Lower lobe of right lung (tissue), 2 donors: ENCODE data around the gene VPS52. TPM values are rescaled to one million over a fixed set of nuclear protein-coding genes. Genes with fewer than 3 reads are reported as not detected.

Experiments
- ATAC-seq, 2 donors: fragments of 200-7000 bp; cut with Tn5 transposase; one replicate each; pipeline ENCODE4 v1.9.1; 2020 to 2022; ENCODE audit warnings: mild to moderate bottlenecking in 2 of 2, moderate library complexity in 2 of 2
- DNase-seq: peaks from one replicate; pipeline ENCODE4 v3.0.0-alpha.2; 2020
- H3K27ac ChIP-seq: fragments of 200-600 bp; one replicate; pipeline ENCODE4 v1.8.0; 2022
- H3K27me3 ChIP-seq: fragments of 200-600 bp; one replicate; pipeline ENCODE4 v1.8.0; 2022; ENCODE audit warnings: low read depth
- H3K36me3 ChIP-seq: fragments of 200-600 bp; one replicate; pipeline ENCODE4 v1.8.0; 2022; ENCODE audit warnings: mild to moderate bottlenecking
- H3K4me1 ChIP-seq: fragments of 200-600 bp; one replicate; pipeline ENCODE4 v1.8.0; 2022
- H3K4me3 ChIP-seq: fragments of 200-600 bp; one replicate; pipeline ENCODE4 v1.8.0; 2022; ENCODE audit warnings: mild to moderate bottlenecking
- H3K9me3 ChIP-seq: fragments of 200-600 bp; one replicate; pipeline ENCODE4 v1.8.0; 2022
- intact Hi-C: fragments of 100-400 bp; cut with DNase I; formaldehyde crosslinking; loops from one replicate; pipeline ENCODE4 v1.11.0; 2022
- long read RNA-seq: library from polyadenylated mRNA; unstranded; transcript quantifications from one replicate; pipeline ENCODE4 v2.0.0, GENCODE V29; 2021
- total RNA-seq: library from RNA; stranded (reverse); fragmentation: NEBNext Ultra II Directional; extraction: Animal tissue kit (Norgen Biotek cat#: 25700); gene quantifications from one replicate; pipeline ENCODE4 v1.2.1, GENCODE V29; 2021
- TF ChIP-seq, protein P1 (sequence below): fragments of 200-600 bp; IDR thresholded peaks from one replicate; pipeline ENCODE4 v1.8.0; 2022; ENCODE audit warnings: antibody characterized with exemption, mild to moderate bottlenecking
- donor health status: DM: no; HTN: yes; CAD: no; lungs with severe emphysema.

Gene VPS52, protein sequence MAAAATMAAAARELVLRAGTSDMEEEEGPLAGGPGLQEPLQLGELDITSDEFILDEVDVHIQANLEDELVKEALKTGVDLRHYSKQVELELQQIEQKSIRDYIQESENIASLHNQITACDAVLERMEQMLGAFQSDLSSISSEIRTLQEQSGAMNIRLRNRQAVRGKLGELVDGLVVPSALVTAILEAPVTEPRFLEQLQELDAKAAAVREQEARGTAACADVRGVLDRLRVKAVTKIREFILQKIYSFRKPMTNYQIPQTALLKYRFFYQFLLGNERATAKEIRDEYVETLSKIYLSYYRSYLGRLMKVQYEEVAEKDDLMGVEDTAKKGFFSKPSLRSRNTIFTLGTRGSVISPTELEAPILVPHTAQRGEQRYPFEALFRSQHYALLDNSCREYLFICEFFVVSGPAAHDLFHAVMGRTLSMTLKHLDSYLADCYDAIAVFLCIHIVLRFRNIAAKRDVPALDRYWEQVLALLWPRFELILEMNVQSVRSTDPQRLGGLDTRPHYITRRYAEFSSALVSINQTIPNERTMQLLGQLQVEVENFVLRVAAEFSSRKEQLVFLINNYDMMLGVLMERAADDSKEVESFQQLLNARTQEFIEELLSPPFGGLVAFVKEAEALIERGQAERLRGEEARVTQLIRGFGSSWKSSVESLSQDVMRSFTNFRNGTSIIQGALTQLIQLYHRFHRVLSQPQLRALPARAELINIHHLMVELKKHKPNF
- total RNA-seq, result 59.7 TPM
- long read RNA-seq, transcript VPS52-212 (20 exons, 2,960 nt), result major isoform, 17 of 44 reads
- long read RNA-seq, partial matches to known transcripts, result 8 of 44 reads
- long read RNA-seq, other reads (novel, unspliced or antisense), result 18 of 44 reads

DNA sequence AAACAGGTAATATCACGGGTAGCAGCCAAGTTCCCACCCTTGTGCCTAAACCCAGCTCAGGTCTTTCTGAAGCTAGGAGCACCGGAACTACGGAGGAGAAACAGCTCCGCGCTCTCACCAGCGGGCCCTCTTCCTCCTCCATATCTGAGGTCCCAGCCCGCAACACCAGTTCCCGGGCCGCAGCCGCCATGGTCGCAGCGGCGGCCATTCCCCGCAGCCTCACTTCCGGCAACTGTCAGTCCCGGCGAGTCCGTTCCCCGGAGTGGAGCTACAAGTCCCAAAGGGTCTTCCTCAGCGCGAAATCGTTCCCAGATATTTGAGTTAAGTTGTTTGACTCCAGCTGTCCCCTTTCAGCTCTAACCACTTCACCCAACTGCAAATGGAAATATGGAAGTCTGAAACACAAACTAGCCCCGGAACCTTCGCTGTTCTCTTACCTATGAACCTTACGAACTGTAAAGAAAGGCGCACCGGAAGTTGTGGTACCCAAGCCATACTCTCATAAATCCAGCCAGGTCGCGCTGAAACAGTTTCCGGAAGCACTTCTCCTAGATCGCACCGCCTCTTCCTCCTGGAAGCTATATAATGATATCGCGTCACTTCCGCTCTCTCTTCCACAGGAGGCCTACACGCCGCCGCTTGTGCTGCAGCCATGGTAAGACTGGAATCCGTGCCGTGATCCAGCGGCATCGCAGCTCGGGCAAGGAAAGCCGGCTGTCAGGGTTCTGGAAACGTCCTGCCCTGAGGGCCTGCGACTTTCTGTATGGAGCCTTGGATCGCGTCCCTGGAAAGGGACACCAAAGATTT lies at the start of gene VPS52, which contains the start of gene RPS18:
Gene VPS52, minus strand, starts transcription at position 409 of the 807 bp plus-strand sequence. Its CDS starts 201 bp downstream, at position 208.
Gene RPS18, plus strand, starts transcription at position 608 of the 807 bp plus-strand sequence. Its CDS starts 45 bp downstream, at position 653.
- Histone ChIP-seq H3K27ac (peak within 1 kb of the TSS; percentile 91), H3K4me3 (peak within 1 kb of the TSS; percentile 83), H3K36me3 (peaks cover 69% of the 10 kb centered on the region), H3K4me1 (peaks cover 57% of the 10 kb centered on the region), H3K27me3 (no peaks in the 10 kb centered on the region), H3K9me3 (no peaks in the 10 kb centered on the region)
- DNase-seq (peak; percentile 94), ATAC-seq (peak; percentile 96 to 97)
- intact Hi-C loops, result no loop called here
- TF ChIP-seq, protein P1, sequence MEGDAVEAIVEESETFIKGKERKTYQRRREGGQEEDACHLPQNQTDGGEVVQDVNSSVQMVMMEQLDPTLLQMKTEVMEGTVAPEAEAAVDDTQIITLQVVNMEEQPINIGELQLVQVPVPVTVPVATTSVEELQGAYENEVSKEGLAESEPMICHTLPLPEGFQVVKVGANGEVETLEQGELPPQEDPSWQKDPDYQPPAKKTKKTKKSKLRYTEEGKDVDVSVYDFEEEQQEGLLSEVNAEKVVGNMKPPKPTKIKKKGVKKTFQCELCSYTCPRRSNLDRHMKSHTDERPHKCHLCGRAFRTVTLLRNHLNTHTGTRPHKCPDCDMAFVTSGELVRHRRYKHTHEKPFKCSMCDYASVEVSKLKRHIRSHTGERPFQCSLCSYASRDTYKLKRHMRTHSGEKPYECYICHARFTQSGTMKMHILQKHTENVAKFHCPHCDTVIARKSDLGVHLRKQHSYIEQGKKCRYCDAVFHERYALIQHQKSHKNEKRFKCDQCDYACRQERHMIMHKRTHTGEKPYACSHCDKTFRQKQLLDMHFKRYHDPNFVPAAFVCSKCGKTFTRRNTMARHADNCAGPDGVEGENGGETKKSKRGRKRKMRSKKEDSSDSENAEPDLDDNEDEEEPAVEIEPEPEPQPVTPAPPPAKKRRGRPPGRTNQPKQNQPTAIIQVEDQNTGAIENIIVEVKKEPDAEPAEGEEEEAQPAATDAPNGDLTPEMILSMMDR, result no peak

DNA sequence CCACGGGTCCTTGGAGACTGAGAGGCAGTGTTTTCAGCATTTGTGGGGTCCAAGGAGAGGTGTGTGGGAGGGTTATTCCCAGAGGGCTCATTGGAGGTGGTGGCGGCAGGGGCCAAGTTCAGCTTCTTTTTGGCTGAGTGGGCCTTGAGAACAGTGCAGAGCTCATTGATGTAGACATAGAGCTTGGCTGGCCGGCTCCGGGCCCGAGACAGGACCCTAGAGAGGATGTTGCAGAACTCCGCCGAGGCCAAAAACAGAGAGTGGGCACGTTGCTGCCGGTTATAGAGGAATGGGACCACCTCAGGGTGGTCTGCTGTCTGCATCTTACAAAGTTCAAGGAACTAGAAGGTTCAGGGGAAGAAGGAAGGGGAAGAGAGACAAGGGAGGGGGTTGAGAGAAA lies 49.6 kb upstream of the VPS52 start:
- intact Hi-C loops, result no loop called here
- Histone ChIP-seq H3K36me3 (peaks cover 29% of the 10 kb centered on the region), H3K4me1 (peaks cover 62% of the 10 kb centered on the region), H3K27me3 (no peaks in the 10 kb centered on the region), H3K9me3 (no peaks in the 10 kb centered on the region), H3K27ac (no peak overlapping the region), H3K4me3 (peak overlapping the region; percentile 71)
- TF ChIP-seq, protein P1, result no peak
- ATAC-seq (no peak), DNase-seq (no peak)

DNA sequence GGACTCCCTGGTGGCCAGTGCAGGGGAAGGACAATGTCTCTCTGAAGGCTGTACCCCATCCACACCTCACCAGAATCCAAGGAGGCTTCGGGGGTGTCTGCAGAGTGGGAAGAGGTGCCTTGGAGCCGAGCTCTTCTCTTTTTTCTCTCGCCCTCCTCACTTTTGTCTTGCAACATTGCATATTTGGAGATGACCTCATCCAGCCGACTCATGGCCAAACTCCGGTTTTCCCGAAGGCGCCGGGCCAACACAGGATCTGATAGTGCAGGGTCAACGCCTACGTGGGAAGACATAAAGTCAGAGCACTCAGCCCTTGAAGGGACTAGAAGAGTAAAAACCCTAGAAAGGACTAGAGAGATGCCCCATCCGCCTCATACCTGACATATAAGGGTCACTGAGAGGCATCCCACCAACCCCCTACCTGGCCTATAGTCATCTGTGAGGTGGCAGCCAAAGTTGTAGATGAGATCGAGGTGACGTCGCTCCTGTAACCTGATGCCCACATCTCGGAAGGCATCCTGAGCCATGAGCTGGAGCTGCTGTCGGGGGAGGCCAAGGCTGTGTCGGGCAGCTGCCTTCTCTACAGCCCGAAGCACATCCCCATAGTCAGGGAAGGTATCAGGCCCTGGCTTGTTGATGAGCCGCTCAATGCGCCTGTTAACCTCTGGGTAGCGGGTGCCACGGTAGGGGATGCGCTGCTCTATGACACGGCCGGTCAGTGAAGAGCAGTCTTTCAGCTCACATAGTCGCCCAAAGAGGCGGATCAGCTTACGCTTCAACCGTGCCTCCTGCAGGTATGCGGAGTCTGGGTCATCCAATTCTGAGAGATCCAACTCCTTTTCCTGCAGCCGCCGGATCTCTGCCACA lies 48.9 kb upstream of the VPS52 start:
- DNase-seq, result no peak
- Histone ChIP-seq H3K27ac (peak overlapping the region; percentile 4), H3K4me1 (peaks cover 65% of the 10 kb centered on the region), H3K9me3 (no peaks in the 10 kb centered on the region), H3K27me3 (no peaks in the 10 kb centered on the region), H3K4me3 (no peak overlapping the region), H3K36me3 (peaks cover 33% of the 10 kb centered on the region)
- ATAC-seq, result no peak
- TF ChIP-seq, protein P1, result no peak
- intact Hi-C loops, result no loop called here

DNA sequence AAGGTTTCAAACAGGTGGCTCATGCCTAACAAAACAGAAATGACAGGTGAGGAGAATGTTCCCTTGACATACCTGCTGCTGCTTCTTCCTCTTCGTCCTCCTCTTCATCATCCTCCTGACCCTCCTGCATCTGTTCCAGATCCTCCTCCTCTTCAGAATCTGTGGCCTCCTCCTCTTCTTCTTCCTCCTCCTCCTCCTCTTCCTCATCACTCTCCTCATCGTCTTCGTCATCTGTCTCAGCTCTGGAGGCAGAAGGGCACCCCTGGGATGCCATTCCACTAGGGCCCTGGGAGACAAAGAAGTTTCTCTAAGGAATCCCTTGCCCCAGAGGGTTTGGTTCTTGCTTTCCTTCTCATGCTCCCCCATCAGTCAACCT lies 48.3 kb upstream of the VPS52 start:
- Histone ChIP-seq H3K4me3 (no peak overlapping the region), H3K4me1 (peaks cover 71% of the 10 kb centered on the region), H3K27me3 (no peaks in the 10 kb centered on the region), H3K27ac (no peak overlapping the region), H3K36me3 (peaks cover 33% of the 10 kb centered on the region), H3K9me3 (no peaks in the 10 kb centered on the region)
- intact Hi-C loops, result no loop called here
- DNase-seq (no peak), ATAC-seq (no peak)
- TF ChIP-seq, protein P1, result no peak
